Right lobe of liver (tissue), 4 donors: Measurements from ENCODE around the gene THSD7B.

Experiments
- CTCF ChIP-seq, 4 donors: fragments of 200-600 bp in 3 of 4; fragments of 450-650 bp in 1 of 4; IDR thresholded peaks; one replicate each; pipeline versions ENCODE4 v1.5.1 to v1.8.0; 2016 to 2022; ENCODE audit warnings: antibody characterized with exemption in 4 of 4, mild to moderate bottlenecking in 2 of 4
- POLR2A ChIP-seq: fragments of 450-650 bp; IDR thresholded peaks from one replicate; pipeline ENCODE4 v1.6.1; 2017; ENCODE audit warnings: antibody characterized with exemption, mild to moderate bottlenecking
- donor health status: DM: no; HTN: no; CAD: no.
- donor health status: DM: no; HTN: no; CAD: no.
- donor health status: DM: no; HTN: yes; CAD: no.

DNA sequence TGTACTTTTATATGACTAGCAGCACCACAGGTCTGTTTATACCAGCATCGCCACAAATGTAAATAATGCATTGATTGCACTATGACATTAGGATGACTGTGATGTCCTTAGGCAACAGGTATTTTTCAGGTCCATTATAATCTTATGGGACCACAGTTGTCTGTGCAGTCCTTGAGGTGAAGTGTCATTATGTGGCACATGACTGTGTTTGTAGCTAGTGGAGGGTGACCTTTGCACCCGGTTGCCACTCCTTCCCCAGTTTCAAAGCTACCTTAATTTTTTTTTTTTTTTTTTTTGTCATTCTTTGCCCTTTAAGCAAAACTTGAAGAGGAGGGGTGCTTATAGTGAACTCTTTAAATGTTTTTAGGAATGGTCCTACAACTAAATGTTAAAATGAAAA is 386.4 kb downstream of the THSD7B start:
- TF ChIP-seq CTCF (IDR thresholded peaks at IDR 0.05) (no peak), POLR2A (no peak)
